GM18526 (cell line): ENCODE data around the gene DRD1.

Experiments
- POLR2A ChIP-seq: IDR thresholded peaks from 3 replicates; pipeline ENCODE4 v1.6.1; 2011; ENCODE audit not compliant: insufficient read length; ENCODE audit errors: extremely low read depth

The DRD1 gene

GRCh38 chr5:175444060-175444904, at the start of gene DRD1:
TSS of gene DRD1 (minus strand) at chr5:175444182. CDS start at chr5:175443099, 1,083 bp downstream.
- TF ChIP-seq POLR2A, result no peak

GRCh38 chr5:175493726-175494125, 49.7 kb upstream of the DRD1 start:
- no peak for TF ChIP-seq POLR2A

GRCh38 chr5:175493260-175493659, 49.3 kb upstream of the DRD1 start:
- TF ChIP-seq POLR2A, result no peak

GRCh38 chr5:175491223-175491622, 47.2 kb upstream of the DRD1 start:
- no peak for TF ChIP-seq POLR2A

- TF ChIP-seq POLR2A, result no peak
These were observed 45.9 kb upstream of the DRD1 start for GRCh38 chr5:175489693-175490443.

GRCh38 chr5:175487514-175488222, 43.7 kb upstream of the DRD1 start:
- no peak for TF ChIP-seq POLR2A

- TF ChIP-seq POLR2A, result no peak
These were observed 41.6 kb upstream of the DRD1 start for GRCh38 chr5:175485631-175486030.

- TF ChIP-seq POLR2A, result no peak
These were observed 40.8 kb upstream of the DRD1 start for GRCh38 chr5:175484829-175485228.

- TF ChIP-seq POLR2A, result no peak
These were observed 40.3 kb upstream of the DRD1 start for GRCh38 chr5:175484322-175484721.

GRCh38 chr5:175483337-175483736, 39.4 kb upstream of the DRD1 start:
- no peak for TF ChIP-seq POLR2A

GRCh38 chr5:175479125-175479881, 35.3 kb upstream of the DRD1 start:
- TF ChIP-seq POLR2A, result no peak

GRCh38 chr5:175478384-175479124, 34.6 kb upstream of the DRD1 start, which contains the start of gene SFXN1:
TSS of gene SFXN1 (plus strand) at chr5:175478560. CDS start at chr5:175492104, 13,544 bp downstream.
- peak; percentile 64 for TF ChIP-seq POLR2A

GRCh38 chr5:175478008-175478383, 34.0 kb upstream of the DRD1 start:
- no peak for TF ChIP-seq POLR2A

GRCh38 chr5:175477440-175477839, 33.5 kb upstream of the DRD1 start:
- no peak for TF ChIP-seq POLR2A
